GM18505 (cell line): ENCODE measurements around the gene CDC42SE2.
"Not testable (repeated sequence)": the region's sequence is repeated elsewhere in the genome, so short reads cannot be mapped to it uniquely, and the experiment has no call there.

ENCODE experiments used
- ATAC-seq: cut with Tn5 transposase; IDR thresholded peaks from one replicate; pipeline ENCODE4 v1.9.1; 2021; ENCODE audit not compliant: unreplicated experiment
- POLR2A ChIP-seq: IDR thresholded peaks from 4 replicates; pipeline ENCODE4 v1.6.1; 2011; ENCODE audit warnings: borderline replicate concordance; ENCODE audit not compliant: insufficient read depth, insufficient read length; ENCODE audit errors: extremely low read depth

CDC42SE2 gene

DNA sequence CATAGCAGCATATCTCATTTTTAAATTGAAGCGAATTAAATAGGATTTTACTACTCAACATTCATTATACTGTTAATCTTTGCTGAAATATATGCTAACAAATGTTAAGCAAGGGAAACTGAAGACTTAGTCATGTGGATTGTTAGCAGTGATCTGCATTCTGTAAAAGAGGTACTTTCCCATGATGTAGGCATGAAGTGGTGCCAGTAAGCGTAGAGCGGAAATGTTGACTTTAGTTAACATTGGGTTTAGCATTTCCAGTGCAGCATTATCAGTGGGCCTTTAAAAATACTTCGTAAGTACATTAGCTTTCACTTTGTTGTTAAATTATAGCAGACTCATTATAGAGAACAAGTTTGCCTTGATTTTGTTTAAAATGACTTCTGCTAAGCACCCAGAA lies 130.3 kb downstream of the CDC42SE2 start:
- ATAC-seq: peak; percentile 60
- no peak for TF ChIP-seq POLR2A

DNA sequence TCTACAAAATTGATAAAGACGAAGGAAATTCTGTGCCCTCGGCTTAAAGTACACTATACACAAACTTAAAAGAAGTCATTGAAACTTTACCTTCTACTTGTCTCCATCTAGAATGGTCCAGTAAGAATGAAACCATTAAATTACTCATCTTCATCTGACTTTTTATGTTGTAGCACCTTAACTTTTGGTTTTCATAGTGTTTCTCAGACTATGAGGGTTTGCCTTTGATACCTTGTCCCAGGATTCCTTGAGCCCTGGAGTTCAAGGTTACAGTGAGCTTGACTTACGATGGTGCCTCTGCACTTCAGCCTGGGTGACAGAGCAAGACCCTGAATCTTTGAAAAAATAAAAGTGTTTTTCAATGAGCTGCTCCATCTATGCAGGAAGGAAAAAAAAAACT lies 132.2 kb downstream of the CDC42SE2 start:
- TF ChIP-seq POLR2A: no peak
- peak; percentile 84 for ATAC-seq

DNA sequence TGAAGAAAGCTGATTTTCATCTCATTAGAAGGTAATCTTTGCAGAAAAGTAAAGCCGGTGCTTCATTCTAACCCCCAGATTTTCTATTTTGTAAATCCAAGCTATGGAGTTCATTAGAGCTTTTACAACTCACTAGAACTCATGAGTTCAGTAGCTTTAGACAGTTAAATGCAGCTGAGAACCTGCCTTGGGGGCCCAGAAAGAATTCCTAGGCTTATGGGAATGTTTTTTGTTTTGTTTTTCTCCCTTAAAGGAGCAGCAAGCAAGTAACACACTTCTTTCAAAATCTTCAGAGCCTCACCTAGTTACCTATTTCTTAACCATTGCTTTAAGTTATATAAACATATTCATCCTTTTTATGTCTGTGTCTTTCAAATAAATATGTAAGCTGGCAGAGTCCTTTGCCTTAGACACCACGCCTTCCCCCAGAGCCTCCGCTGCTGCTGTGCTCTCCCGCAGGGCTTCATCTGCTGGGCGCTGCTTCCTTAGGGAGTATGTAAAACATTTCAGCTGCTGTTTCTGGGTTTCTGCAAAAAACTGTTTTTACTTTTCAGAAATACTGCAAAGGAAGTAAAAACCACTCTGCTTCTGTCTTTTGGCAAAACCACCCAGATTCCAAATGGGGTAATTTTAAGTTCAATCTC lies 132.9 kb downstream of the CDC42SE2 start:
- ATAC-seq: no peak
- TF ChIP-seq POLR2A: no peak

DNA sequence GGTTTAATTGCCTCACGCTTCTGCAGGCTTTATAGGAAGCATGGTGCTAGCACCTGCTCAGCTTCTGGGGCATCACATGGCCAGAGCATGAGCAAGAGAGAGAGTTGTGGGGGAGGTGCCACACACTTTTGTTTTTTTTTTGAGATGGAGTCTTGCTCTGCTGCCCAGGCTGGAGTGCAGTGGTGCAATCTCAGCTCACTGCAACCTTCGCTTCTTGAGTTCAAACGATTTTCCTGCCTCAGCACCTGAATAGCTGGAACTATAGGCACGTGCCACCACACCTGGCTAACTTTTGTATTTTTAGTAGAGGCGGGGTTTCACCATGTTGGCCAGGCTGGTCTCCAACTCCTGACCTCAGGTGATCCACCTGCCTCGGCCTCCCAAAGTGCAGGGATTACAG lies 135.2 kb downstream of the CDC42SE2 start:
- not testable (repeated sequence) for ATAC-seq

DNA sequence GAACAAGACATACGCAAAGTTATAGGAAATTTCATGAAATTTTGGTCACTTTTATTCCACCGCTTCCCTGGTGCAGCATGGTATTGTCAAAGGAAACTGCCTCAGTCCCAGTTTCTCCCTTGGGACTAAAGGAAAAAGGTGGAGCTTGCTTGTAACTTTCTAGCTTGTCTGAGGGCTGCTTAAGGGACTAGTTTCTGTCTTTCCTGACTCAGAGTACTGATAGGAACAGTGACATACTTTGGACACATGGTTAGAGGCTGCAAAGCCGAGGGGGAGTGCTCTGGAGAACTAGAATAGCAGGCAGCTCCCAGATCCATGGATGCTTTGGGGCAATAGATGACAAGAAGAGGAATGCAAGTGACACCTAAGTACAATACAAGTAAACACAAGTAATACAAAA lies 136.7 kb downstream of the CDC42SE2 start:
- TF ChIP-seq POLR2A: no peak
- ATAC-seq: no peak

DNA sequence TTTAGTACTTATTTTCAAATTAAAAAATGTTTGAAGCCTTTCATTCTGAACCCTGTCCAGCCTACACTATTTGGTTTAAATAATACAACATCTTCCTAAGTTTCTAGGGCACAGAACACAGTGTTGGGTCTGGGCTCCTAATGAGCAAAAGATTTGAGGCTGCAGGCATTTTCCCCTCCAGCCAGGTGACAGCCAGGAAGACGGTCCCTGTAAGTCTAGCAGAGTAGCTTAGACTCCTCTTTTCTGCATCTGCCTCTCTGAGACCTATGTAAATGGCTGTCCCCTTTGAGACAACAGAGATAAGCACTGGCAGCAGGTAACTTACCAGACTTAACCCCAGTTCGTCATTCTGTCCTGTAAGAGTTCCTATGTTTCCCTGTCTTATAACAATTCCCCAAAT lies 141.8 kb downstream of the CDC42SE2 start:
- TF ChIP-seq POLR2A: no peak

DNA sequence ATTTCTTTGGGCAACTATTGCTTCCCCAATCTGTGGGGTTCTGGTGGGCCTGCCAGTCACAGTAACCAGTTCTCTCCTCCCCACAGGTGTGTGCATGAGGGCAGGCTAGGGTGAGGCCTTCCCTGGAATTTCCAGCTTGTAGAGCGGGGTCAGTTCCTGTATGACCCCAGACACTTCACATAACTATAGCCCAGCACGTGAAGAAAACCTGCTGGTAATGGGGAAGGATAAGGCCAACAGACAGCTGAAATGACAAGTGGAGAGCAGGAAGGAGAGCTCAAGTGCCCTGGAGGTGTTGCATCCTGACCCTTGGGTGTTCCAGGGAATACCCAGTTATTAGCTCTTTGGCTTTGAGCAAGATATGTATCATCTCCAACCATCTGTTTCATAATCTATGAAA lies 142.2 kb downstream of the CDC42SE2 start:
- ATAC-seq: no peak
- TF ChIP-seq POLR2A: no peak

More for the DNA sequence above, 141.8 kb downstream of the CDC42SE2 start:
- ATAC-seq: no peak

DNA sequence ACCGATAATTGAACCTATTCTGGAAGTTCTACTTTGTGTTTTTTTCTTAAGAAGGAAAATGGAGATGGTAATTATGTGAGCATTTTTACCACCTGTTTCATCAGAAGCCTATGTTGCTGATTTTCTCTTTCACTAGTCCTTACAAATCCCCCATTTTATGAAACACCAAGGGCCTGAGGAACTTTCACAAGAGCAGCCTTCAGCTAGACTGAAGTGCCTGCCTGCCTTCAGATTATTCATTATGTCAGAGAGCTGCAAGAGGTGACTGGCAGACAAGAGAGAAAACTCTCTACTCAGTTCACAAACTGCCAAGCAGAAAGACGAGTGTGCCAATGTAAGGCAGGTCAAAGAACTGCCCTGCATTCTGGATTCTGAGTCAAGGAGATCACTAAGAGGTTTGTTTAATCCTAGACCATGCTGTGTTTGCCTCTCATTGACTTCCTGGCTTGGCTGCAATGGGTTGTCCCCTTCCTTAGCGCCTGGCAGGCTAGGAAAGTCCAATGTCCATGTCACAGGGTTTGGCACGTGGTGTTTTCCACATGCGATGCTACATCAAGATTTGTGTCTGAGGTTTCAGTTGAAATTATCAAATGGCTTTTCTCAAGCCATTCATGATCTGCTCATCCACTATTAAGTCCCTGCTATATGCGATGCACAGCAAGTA lies 143.3 kb downstream of the CDC42SE2 start:
- no peak for ATAC-seq
- no peak for TF ChIP-seq POLR2A

DNA sequence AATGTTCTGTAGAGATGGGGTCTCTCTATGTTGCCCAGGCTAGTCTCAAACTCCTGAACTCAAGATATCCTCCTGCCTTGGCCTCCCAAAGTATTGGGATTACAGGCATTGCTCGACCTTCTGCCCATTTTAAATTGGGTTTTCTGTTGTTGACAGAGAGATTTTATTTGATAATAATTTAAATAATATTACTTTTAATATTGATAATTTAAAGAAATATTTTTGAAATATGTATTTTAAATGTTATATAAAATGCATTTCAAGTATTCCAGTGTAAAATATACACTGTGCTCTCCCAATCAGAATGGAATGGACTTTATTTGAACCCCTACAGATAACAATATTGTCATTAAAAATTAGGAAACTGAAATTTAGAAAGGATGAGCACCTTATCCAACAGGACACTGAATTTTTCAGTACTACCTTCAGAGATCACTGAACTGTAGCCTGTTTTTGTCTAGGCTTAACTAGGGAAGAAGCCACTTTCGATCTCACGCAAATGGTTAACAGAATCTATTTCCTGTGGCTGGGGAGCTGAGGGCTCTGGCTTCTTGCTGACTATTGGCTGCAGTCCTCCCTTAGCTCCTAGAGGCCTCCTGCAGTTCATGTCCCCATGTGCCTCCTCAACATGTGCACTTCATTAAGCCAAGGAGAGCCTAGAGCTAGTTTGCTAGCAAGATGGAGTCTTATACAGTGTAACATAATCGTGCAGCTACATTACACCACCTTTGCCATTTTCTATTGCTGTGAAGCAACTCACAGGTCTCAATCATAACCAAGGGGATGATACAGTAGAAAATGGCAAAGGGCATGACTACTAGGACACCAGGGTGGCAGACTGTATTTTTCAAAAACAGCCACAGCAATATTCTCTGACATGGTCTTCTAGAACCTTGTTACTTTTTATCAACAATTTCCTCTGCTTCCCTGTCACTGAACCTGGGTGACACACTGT lies 150.0 kb downstream of the CDC42SE2 start:
- no peak for TF ChIP-seq POLR2A
- peak; percentile 74 for ATAC-seq

DNA sequence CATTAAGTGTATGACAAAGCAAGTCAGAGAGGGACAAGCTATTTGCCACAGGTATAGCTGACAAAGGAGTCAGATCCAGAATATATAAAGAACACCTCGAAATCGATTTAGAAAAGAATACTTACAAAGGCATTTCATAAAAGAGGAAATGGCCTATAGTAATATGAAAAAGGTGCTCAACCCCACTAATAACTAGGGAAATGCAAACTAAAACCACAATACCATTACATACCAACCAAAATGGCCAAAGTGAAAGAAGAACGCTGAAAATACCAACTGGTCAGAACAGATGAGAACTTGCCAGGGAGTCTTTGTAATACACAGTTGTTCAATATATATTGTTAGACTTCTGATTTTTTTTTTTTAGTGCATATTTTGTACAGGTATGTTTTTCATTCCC lies 152.9 kb downstream of the CDC42SE2 start:
- TF ChIP-seq POLR2A: no peak
- ATAC-seq: peak; percentile 70

DNA sequence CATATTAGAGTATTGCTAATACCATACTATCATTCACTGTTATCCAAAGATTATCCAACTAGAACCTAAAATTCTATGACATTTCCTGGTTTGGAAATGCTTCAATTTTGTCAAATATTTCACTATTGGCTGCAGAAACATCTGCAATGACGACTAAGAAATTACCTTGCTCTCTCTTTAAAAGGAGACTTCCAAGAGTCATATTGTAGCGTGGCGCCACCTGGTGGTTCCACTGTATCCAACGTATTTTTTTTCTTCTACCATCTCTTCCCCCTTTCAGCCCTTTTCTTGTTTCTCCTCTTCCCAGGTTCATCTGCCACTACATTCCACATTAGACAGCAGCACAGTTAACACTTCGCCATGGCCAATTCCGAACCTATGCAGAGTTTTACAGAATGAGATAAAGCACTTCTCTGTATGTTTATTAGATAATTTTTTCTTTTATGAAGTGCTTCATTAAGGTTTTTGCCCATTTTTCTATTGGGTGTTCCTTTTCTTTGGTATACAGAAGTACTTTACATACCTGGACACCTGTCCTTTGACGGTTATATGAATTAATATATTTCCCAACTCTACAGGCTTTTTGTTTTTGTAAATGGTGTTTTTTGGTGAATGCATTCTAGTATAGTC lies 153.5 kb downstream of the CDC42SE2 start:
- ATAC-seq: peak; percentile 42
- no peak for TF ChIP-seq POLR2A

DNA sequence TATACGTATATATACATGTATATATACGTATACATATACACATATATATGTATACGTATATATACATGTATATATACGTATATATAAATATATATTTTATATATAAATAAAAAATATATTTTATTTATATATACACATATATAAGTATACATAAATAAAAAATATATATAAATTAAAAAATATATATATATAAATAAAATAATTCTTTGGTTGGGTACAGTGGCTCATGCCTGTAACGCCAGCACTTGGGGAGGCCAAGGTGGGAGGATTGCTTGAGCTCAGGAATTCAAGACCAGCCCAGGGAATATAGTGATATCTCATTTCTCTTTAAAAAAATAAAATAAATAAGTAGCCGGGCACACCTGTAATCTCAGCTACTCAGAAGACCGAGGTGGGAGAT lies 155.0 kb downstream of the CDC42SE2 start:
- ATAC-seq: no peak
- TF ChIP-seq POLR2A: no peak

DNA sequence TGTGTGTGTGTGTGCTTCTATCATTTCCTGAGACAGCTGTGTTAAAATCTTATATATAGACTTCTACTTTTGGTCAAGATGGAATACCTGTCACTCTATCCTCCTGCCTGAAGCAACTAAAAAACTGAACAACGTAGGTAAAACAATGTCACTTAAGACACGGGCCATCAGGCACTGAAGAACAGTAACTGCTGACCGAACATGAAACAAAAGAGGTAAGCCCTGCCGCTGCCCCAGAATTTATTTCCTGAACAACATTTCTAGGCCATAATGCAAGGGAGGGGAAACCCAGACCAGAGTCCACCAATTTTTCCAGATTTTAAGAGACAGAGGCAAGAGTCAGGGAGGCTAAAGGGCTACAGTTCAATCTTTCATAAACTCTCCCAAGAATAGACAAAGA lies 156.0 kb downstream of the CDC42SE2 start:
- no peak for ATAC-seq
- no peak for TF ChIP-seq POLR2A
